ENCODE data around the gene TBC1D25.
"Not testable (repeated sequence)": the region's sequence is repeated elsewhere in the genome, so short reads cannot be mapped to it uniquely, and the experiment has no call there.

TBC1D25 gene

GRCh38 chrX:48513670-48514069, 25.8 kb upstream of the TBC1D25 start:
- CTCF ChIA-PET: interaction anchor here (0.8 to 1.6 kb wide), 3 partner anchors 40 to 430 kb away, joined by 3 read pairs; no protein-coding TSS in a partner anchor
- no peak for DNase-seq (ENCODE audit: low read depth, low spot score)
- POLR2A ChIA-PET: no interaction called here
- no peak overlapping the region for H3K4me3 ChIP-seq (ENCODE audit: low read depth, low read length)
- TF ChIP-seq CTCF (IDR thresholded peaks at IDR 0.05; ENCODE audit: insufficient read depth, low read length, missing control alignments): no peak

- H3K4me3 ChIP-seq (ENCODE audit: low read depth, low read length): no peak overlapping the region
- POLR2A ChIA-PET: no interaction called here
- no peak for DNase-seq (ENCODE audit: low read depth, low spot score)
- TF ChIP-seq CTCF (IDR thresholded peaks at IDR 0.05; ENCODE audit: insufficient read depth, low read length, missing control alignments): no peak
- CTCF ChIA-PET: no interaction called here
Measured at GRCh38 chrX:48514126-48514806, 25.2 kb upstream of the TBC1D25 start.

GRCh38 chrX:48514868-48515460, 24.6 kb upstream of the TBC1D25 start:
- ChIA-PET CTCF (no interaction called here), POLR2A (no interaction called here)
- no peak for TF ChIP-seq CTCF (IDR thresholded peaks at IDR 0.05; ENCODE audit: insufficient read depth, low read length, missing control alignments)

GRCh38 chrX:48515842-48516241, 23.7 kb upstream of the TBC1D25 start:
- no peak for TF ChIP-seq CTCF (IDR thresholded peaks at IDR 0.05; ENCODE audit: insufficient read depth, low read length, missing control alignments)
- DNase-seq (ENCODE audit: low read depth, low spot score): no peak
- POLR2A ChIA-PET: no interaction called here
- no peak overlapping the region for H3K4me3 ChIP-seq (ENCODE audit: low read depth, low read length)
- CTCF ChIA-PET: no interaction called here

More at GRCh38 chrX:48514868-48515460, 24.6 kb upstream of the TBC1D25 start:
- DNase-seq (ENCODE audit: low read depth, low spot score): no peak
- no peak overlapping the region for H3K4me3 ChIP-seq (ENCODE audit: low read depth, low read length)

- ChIA-PET CTCF (no interaction called here), POLR2A (no interaction called here)
- H3K4me3 ChIP-seq (ENCODE audit: low read depth, low read length): no peak overlapping the region
- TF ChIP-seq CTCF (IDR thresholded peaks at IDR 0.05; ENCODE audit: insufficient read depth, low read length, missing control alignments): no peak
- no peak for DNase-seq (ENCODE audit: low read depth, low spot score)
Measured at GRCh38 chrX:48516285-48516684, 23.2 kb upstream of the TBC1D25 start.

- POLR2A ChIA-PET: no interaction called here
Measured at GRCh38 chrX:48516987-48517386, 22.5 kb upstream of the TBC1D25 start.

GRCh38 chrX:48519481-48519880, 20.0 kb upstream of the TBC1D25 start:
- CTCF ChIA-PET; DNase-seq (ENCODE audit: low read depth, low spot score); POLR2A ChIA-PET; H3K4me3 ChIP-seq (ENCODE audit: low read depth, low read length): not testable (repeated sequence)

More at GRCh38 chrX:48516987-48517386, 22.5 kb upstream of the TBC1D25 start:
- CTCF ChIA-PET: no interaction called here
- no peak overlapping the region for H3K4me3 ChIP-seq (ENCODE audit: low read depth, low read length)
- DNase-seq (ENCODE audit: low read depth, low spot score): no peak
- no peak for TF ChIP-seq CTCF (IDR thresholded peaks at IDR 0.05; ENCODE audit: insufficient read depth, low read length, missing control alignments)

Data from AG04449 (cell line).